SK-MEL-5 (cell line): ENCODE data around the gene GOLGA8R. TPM values are rescaled to one million over a fixed set of nuclear protein-coding genes. Genes with fewer than 3 reads are reported as not detected.
"Not testable (repeated sequence)": the region's sequence is repeated elsewhere in the genome, so short reads cannot be mapped to it uniquely, and the experiment has no call there.

Source experiments
- DNase-seq: peaks from one replicate; pipeline ENCODE4 v3.0.0-alpha.2; 2016; ENCODE audit warnings: low read depth, low spot score
- in situ Hi-C: cut with HindIII; loops from 2 replicates; pipeline ENCODE4 v1.10.0; 2016; ENCODE audit warnings: low sequenced_read_pairs, high pct_unique_total_duplicates, low pct_unique_long_range_greater_than_20kb
- small RNA-seq, 2 experiments: library from RNA; depleted of rRNA; stranded (forward); fragments of <200 nt; gene quantifications; one replicate each; pipeline ENCODE3, GENCODE V24; 2014
- total RNA-seq: library from RNA; depleted of rRNA; stranded (reverse); fragments of >200 nt; shearing (Covaris generic); gene quantifications from 2 replicates; pipeline ENCODE4 v1.2.3, GENCODE V29; 2014; rRNA removed

The GOLGA8R gene
- total RNA-seq, 1 experiment from 2014 or later: 0.08 TPM

GRCh38 chr15:30361404-30361803 is 52.7 kb downstream of the GOLGA8R start:
- DNase-seq, in situ Hi-C loops: not testable (repeated sequence)

GRCh38 chr15:30360990-30361389 is 53.1 kb downstream of the GOLGA8R start:
- DNase-seq, in situ Hi-C loops: not testable (repeated sequence)

GRCh38 chr15:30355043-30355442 is 59.0 kb downstream of the GOLGA8R start:
- in situ Hi-C loops, DNase-seq: not testable (repeated sequence)

Small RNA genes within 50 kb of the gene (small RNA-seq; reads per million reads assigned to genes)
- gene AC019322.2: 0 reads per million in 2 experiments
- 0 reads per million in 2 experiments for gene RF00019
- 0 reads per million in 2 experiments for gene RF00096
- 0 reads per million in 2 experiments for gene RN7SL196P

Other genes with a start within 250 kb of the GOLGA8R start
- 0.40 and 1.9 TPM in 2 replicates for gene CHRFAM7A, start 20.7 kb downstream of the GOLGA8R start, total RNA-seq
- 0.13 and 0.16 TPM in 2 replicates for gene GOLGA8Q, start 137.8 kb upstream of the GOLGA8R start, total RNA-seq
- gene GOLGA8H, start 189.8 kb upstream of the GOLGA8R start, total RNA-seq: 0.29 and 0.48 TPM in 2 replicates